Suppressor macrophage (primary cell): ENCODE data around the gene VAT1L.

Experiments used
- DNase-seq, 4 experiments: peaks; one replicate each; pipeline ENCODE4 v3.0.0-alpha.2; 2020 to 2022

Gene VAT1L

DNA sequence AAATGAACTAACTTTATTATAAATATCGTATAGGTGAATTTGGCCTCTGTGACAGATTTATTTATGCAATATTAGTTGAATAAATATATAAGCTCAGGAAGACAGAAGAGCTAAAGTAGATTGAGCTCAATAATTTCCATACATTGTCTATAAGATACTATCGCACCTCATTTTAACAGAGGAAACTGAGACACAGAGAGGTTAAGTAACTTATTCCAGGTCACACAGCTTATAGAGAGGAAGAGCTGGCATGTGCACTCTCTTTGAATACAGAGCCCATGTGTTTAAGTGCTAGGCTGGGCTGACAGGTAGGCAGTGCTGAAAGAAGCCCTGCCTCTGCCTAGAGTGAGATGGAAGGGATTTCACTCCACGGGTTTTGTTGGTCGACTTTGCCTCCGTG lies 48.4 kb downstream of the VAT1L start:
- no peak for DNase-seq

DNA sequence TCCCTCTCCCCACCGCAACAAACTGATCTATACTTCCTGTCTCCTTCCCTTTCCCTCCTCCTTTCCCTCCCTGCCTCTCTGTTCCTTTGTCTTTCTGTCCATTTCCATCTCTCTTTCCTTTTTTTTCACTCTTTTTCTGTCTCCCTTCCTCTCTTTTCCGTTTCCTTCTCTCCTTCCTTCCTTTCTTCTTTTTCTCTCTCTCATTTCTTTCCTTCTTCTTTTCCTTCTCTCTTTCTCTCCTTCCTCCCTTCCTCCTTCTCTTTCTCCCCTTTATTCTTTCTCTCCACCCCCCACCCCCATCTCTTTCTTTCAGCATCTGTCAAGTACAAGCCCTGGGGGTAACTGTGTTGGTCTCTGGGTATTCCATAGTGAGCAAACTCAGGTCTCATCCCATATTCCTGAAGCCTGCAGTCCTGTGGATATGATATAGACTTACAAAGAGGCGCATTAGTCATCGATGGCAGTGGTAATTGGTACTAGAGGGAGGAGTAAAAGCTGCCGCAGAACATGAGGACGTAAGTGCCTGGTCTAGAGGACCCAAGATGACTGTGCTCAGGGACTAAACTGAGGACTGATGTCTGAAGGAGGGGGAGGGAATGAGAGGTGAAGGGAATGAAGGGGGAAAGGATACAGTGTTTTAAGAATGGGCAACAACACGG lies 50.4 kb downstream of the VAT1L start:
- DNase-seq = no peak

DNA sequence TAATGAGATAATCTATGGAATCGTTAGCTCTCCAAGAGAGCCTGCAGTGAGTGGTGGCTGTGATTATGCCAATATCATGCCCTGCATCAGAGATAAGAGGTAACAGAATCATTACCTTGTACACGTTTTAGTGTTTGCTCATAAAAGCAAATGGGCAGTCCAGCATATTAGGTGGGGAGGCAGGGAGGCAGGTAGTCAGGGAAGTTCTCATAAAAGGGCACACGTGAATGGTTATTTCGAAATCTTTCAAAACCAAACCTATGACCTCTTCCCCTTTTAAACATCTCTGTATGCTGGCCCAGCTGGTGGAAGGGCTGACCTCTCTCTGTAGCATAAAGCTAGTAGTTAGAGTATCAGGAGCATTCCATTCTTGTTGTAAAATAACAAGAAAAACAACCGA lies 51.7 kb downstream of the VAT1L start:
- DNase-seq = peak in 1 of 4 experiments; percentile 26

DNA sequence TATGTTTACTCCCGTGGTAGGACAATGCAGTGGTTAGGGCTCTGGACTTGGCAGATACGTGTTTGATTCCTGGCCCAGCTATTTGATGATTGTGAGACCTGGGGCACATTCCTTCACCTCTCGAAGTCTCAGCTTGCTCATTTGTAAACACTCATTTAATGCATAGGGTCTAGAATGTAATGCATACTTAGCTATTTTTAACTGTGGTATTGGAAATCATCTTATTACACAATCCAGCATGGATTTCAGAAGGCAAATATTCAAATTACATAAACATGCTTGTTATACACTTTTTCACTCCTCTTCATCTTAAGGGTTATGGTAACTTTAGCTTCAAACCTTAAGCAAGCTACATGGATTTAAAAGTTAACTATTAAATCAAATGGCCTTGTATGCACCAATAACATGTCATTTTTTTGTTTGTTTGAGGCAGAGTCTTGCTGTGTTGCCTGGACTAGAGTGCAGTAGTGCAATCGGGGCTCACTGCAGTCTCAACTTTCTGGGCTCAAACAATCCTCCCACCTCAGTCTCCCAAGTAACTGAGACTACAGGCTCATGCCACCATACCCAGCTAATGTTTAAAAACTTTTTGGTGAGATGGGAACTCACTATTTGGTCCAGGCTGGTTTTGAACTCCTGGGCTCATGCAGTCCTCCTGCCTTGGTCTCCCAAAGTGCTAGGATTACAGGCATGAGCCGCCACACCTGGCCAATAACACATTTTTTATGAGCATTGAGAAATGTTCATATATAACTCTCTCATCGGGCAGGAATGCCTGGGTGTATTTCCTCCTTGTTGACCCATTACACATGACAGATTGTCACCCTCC lies 52.5 kb downstream of the VAT1L start:
- DNase-seq = no peak

DNA sequence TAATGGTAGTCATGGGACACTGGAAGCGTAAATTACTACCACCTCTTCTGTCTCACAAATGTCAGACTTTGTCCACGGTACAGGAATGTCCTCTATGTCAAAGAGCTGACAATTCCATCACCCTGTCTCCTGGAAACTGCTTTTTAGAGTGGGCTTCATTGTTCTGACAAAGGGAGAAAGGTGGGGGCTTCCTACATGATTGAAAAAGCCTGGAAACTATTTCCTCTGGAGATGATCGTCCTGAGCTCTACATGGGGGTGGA lies 53.1 kb downstream of the VAT1L start:
- peak in 2 of 4 experiments; percentile 18 to 39 for DNase-seq

DNA sequence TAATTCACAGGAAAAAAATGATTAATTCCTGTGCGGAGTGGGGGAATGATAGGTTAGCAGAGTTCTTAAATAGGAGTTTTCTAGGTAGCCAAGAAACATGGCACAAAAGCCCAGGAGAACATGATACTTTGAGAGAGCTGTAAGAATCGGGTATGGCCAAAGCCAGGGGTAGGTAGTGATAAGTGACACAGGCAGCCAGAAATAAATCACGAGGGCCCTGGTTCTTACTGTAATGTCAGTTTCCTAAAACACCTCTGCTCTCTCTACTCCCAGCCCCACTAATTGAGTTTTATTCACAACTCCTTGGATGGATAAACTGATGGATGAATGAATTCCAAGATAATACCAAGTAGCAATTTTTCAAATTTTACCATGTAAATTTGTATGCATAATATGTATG lies 54.1 kb downstream of the VAT1L start:
- DNase-seq = no peak

DNA sequence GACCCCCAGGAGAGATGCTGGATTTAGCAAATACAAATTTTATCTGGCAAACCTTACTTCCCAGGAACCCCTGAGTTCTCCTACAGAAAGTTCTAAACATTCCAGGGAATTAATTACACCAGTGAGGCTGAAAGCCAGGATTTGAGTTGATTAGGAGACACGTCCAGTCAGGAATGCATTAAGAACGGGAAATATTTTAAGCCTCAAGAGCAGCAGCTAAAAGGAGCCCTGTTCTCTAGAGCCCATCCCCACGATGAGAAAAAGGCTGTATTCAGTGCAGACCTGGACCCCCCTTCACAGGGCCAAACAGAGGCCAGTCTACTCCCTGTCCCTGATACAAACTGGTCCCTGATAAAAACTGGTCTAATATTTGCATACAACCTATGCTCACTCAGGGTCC lies 55.0 kb downstream of the VAT1L start:
- no peak for DNase-seq

DNA sequence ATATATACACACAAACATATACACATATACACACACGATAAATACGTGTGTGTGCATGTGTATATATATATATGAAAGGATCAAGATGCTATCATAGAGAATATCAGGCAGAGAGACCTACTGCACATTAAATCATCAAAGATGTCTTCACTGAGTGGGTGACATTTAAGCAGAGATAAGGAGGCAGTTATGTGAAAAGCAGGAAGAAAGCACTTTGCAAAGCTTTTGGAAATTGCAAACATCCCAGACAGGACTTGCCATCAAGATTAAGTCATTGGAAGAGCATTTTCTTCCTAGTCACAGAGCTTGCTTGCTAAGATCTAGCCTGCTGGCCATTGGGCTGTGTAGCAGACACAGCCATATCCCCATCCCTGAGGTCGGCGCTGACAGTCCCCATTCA lies 56.4 kb downstream of the VAT1L start:
- peak in 1 of 4 experiments; percentile 10 for DNase-seq

DNA sequence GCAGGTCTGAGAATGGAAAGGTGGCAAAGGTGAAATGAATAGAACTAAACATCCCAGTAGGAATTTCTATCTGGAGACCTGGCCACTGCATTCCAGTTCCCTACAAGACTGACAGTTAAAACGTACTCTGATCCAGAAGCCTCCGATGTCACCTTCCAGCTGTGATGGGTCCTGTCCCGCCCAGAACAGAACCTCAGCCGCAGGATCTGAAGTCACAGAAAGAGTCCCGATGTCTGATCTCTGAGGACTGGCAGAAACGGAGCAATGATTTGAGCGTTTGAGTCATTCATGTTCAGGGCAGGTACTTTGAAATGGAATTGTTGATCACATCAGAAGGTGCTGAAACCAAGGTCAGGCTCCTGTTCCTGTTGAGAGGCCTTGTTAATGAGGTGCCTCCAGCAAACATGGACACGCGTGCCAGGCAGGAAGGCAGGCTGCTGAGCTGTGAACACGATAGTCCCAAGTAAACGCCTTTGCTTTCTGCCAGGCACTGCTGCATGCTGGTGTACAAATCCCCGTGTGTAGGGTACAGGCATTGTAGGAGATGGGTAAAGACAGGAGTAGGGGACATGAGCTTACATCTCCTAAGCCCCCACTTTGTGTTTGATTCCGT lies 61.4 kb downstream of the VAT1L start:
- no peak for DNase-seq

DNA sequence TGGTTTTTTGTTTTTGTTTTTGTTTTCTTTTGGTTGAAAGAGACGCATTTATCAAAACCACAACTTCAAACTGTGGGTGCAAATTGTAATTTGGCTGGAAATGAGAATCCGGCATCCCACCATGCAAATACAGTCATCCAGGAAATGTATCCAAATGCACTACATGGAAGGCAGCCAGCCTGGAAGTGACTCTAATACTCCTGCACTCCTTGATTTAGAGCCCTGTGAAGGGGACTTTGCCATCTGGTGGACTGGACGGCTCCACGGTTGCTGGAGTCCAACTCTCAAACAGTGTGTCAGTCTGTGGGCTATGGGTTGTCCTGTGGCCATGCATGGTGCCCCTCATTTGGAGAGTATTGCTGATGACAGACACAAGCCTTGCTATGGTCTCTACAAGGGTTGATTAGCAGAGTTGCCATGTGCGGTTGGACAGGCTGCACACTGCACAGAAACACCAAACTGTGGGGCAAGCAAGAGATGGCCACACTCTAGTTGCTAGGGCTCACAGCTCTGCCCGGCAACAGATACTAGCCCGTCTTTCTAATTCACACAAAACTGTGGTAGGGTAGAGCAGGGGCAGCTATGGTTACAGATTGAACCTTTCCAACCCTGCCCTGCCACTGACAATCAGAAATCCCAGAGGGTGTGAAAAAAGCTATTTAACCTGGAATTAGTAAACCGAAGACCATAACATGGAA lies 62.4 kb downstream of the VAT1L start:
- DNase-seq = no peak

DNA sequence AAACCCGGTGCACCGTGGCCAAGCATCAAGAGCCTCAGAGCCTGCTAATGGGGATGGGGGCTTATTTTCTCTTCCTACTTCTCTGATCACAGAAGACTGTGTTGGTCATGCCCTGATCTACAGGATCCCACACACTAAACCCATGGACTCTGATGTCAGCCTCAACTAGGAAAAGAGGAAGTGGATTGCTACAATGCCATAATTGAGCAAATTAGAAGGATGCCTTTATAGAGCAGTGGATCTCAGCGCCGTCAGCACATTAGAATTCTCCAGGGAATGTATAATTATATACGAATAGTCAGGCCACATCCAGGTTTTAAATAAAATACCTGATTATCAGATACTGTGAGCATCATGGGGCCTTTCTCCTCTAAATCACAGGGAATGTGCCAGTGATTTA lies 64.8 kb downstream of the VAT1L start:
- DNase-seq = peak; percentile 52 to 88 (median 68)

DNA sequence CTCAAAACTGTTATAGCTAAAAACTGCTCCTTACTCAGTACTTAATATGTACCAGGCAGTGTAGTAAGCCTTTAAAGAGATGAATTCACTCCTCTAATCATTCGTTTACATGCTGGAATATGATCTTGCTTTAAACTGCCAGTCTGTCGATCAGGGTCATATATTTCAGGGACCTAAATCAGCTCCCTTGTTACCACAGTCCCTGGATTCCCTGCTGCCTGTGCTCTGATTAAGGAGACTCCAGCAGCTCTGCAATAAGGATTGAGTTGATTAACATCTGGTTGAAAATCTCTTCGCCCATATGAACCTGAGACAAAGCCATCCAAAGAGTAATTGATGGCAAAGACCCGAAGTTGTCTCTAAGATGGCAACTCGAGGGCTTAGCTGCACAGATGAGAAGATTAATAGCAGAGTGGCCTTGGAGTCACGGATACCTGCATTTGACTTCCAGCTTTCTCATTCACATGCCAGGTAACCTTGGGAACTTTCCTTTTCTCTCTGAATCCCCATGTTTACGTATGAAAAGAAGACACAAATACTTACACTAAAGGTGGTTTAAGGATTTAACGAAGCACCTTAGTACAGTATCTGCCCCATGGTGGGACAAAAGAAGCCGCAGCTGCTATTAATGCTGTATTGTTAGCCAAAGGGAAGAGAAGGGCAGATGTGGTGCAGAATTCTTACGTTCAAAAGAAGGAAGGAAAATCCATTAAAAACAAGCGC lies 68.2 kb downstream of the VAT1L start:
- DNase-seq = no peak

DNA sequence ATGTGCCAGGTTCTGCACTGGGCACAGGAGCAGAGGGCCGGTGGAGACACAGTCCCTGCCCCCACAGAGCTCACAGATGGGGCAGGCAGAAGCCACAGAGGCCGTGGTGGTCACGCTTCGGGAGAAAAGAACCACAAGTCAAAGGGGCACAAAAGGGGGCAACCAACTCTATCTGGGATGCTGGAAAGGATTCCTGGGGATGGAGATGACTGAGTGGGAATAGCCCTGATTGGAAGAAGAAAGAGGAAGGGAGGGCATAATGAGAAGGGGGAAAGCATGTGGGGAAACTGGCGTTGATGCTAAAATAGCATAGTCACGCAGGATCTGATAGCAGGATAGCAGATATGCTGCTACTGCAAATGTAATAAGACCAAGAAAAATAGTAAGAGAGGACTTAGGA lies 69.7 kb downstream of the VAT1L start:
- no peak for DNase-seq

DNA sequence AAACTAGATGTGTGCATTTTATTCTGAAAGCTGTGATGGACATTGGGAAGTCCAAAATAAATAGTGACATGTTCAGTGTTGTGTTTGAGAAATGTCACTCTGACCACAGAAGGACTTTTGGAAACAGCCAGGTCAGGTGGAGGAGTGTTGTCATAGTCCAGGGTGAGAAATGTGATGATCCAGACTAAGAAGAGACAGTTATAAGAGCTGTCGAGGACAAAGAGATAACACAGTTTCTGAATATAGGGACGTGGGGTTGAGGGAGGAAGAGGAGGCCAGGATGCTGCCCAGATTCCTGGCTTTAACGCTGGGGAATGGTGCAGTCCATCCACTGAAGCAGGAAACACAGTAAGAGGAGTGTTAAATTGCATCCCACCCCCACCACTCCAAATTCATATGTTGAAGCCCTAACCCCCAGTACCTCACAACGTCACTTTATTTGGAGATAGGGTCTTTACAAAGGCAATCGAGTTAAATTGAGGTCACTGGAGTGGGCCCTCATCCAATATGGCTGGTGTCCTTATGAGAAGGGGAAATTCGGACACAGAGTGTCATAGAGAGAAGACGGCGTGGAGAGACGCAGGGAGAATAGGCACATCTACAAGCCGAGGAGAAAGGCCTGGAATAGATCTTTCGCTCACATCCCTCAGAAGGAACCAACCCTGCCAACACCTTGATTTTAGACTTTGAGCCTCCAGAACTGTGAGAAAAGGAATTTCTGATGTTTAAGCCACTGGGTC lies 71.3 kb downstream of the VAT1L start:
- DNase-seq = no peak

DNA sequence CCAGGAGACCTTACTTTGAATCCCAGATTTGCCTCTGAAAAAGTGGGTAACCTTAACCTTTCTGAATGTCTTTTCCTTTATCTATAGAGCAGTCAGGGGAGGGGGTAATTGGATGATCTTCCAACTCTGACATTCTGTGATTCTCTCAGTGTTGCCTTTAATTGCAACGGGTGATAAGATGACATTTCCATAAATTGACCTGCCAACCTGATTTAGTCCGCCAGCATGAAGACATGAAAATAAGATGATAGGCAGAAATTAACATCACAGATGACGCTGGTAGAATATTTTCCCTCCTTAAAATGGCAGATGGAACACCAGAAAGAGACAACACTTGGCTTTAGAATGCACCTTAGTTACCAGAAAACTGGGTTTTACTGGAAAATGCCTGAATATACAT lies 72.6 kb downstream of the VAT1L start:
- no peak for DNase-seq

DNA sequence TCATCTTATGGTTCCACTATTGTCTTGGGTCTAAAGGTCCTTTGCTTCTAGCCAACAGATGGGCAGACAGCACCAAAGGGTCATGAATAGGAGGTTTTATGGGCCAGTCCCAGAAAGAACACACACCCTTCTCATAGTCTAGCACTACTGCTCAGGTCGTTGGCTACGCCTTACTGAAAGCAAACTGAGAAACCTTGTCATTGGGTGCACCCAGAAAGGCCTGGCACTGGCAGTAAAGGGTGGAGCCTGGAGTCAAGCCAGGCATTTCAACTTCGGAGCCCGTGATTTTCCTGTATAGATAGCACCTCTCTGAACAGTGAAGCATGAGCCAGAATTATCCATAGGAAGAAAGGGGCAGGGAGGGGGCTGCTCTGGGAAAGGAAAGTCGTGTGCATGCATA lies 74.9 kb downstream of the VAT1L start:
- no peak for DNase-seq

DNA sequence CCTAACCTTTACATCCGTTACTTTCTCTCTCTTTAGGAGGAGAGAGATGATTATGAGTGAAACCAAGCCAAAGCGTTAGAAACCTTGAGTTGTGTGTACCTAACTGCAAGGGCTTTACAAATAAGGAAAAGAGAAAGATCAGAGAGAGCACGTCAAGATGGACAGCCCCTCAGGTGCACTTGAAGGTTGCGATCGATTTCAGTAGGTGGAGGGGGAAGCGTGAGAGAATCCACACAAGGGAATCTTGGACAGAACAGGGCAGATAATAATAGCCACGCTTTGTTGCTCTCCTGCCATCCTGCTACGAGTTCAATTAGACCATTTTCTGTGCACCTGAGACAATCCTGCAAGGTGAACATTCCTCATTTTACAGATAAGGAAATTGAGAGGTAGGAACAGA lies 78.4 kb downstream of the VAT1L start:
- no peak for DNase-seq

DNA sequence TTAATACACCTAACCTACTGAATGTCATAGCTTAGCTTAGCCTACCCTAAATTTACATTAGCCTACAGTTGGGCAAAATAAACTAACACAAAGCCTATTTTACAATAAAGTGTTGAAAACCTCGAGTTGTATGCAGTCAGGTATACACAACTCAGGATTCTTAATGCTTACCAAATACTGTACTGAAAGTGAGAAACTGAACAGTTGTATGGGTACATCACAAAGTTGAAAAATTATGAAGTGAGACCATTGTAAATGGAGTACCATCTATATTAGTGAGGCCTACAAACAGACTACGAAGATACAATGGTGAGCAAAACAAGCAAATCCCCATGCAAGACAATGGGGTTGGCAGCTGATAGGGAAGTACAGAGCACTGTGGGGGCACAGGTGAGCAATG lies 79.7 kb downstream of the VAT1L start:
- no peak for DNase-seq

DNA sequence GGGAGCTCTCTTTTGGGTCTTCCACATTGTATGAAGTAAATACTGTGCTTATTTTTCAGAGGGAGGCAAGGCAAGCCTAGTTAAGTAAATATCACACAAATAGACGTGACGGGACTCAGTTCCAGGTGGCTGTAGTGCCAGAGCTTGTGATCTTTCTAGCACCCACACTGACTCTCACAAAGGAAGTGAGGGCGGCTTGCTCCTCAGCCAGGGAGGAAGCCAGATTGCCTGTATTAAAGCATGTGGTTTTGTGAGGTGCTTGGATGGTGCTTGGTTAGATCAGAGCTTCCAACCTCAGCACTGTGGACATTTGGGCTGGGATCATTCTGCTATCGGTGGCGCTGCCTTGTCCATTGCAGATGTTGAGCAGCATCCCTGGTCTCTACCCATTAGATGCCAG lies 80.1 kb downstream of the VAT1L start:
- peak; percentile 27 to 52 (median 41) for DNase-seq

DNA sequence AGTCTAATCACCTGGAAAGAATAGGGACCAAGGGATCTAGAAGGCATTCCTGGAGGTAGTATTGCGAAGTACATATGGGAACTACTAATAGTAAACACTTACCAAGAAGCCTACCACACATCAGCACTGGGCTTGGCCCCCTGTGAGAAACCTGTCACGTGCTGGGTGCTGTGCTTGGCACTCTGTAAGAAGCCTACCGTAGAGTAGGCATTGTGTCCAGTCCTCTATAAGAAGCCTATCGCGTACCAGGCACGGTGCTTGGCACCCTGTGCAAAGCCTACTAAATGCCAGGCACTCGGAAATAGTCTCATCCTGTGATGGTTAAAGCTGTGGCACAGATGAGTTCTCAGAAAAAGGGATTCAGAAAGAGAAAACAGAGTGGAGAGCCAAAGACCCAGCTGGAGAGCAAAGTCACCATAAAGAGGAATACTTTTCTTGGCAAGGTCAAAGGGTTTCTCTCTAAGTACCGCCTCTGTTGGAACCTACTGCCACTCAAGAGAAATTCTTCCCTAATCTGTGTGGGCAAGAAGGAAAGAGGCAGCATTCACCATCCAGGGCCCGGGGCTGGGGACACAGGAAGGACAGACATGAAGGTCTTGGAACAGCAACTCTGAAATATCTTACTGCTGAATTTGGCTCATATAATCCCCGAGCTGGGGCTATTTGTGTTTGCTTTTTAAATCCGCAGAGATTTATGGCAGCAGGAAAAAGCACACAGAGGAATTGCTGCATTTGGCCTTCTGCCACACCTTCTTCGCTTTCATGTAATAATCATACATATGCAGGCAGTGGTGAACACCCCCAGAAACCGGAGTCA lies 81.8 kb downstream of the VAT1L start:
- DNase-seq = no peak

DNA sequence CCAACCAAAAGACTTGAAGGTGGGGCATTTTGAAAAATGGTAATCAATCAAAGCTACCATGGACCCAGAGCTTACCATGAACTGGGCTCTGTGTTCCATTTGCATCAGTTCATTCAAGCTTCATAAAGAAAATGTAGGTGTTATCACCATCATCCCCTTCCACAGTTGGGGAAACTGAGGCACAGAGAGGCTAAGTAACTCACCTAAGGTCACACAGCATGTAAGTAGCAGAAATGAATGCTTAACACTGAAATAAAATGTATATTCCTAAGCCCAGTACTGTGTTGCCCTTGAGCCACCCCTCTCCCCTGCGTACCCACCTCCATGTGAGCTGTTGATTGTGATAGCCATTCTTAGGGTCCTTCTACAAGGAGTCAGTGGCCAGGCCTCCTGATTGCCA lies 83.6 kb downstream of the VAT1L start:
- DNase-seq = no peak
